ENCODE measurements around the gene MAPK8IP2.
"Not testable (repeated sequence)": the region's sequence is repeated elsewhere in the genome, so short reads cannot be mapped to it uniquely, and the experiment has no call there.

Gene MAPK8IP2

DNA sequence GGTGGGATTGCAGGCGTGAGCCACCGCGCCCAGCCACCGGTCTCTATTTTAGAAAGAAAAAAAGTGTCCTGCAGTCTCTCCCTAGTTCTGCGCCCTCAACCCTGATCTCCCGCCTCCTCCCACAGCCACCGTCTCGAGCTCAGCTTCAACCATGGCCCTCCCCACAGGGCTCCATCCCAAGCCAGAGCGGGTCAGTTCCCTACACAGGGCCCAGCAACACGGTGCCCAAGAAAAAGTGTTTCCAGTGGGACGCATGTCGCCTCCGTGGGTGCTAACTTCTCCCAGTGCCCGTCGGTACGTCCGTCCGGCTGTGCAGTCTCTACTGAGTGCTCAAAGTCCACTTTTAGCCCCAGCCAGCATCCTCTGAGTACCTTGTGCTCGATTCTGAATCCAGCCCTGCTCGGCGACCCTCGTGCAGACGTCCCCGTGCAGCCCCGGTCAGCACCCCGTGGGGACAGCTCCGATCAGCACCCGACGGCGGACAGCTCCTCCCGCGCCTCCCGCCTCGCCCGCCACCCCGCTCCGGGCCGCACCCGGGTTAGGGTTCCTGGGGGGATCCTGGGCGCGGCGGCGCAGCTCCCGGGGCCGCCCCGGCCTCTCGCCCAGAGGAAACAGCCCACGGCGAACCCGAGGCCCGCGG is 657 bp upstream of the MAPK8IP2 start:
- DNase-seq (ENCODE audit: low spot score), result peak; percentile 56

DNA sequence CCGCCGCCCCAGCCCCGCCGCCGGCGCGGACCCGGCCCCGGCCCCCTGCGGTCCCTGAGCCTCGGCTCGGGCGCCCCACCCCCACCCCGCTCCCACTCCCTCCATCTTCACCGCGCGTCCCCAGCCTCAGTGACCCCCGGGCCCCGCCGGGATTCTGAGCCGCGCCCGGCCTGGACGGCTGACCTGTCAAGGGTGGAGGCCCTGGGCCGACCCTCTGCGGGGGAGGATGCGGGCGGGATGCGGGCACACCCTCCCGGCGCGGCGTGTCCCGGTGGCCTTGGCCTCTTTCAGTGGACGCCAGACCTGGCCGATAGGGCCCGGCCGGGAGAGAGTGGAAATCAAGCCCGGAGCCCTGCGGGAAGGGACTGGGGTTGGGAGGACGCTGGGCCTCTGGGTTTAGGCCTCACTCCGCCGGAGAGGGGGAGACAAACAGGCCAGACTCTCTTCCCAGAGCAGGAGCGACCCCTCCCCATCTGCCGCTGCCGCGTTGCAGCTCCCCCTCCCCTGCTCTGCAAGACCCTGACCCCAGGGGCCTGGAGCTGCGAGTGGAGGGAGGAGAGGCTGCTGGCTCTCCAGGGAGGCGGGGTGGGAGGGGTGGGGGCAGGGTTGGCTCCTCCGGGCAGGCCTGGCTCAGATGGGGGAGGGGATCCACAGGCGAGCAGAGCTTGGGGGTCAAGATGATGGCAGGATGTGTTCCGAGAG is 525 bp downstream of the MAPK8IP2 start:
- DNase-seq (ENCODE audit: low spot score), result no peak

DNA sequence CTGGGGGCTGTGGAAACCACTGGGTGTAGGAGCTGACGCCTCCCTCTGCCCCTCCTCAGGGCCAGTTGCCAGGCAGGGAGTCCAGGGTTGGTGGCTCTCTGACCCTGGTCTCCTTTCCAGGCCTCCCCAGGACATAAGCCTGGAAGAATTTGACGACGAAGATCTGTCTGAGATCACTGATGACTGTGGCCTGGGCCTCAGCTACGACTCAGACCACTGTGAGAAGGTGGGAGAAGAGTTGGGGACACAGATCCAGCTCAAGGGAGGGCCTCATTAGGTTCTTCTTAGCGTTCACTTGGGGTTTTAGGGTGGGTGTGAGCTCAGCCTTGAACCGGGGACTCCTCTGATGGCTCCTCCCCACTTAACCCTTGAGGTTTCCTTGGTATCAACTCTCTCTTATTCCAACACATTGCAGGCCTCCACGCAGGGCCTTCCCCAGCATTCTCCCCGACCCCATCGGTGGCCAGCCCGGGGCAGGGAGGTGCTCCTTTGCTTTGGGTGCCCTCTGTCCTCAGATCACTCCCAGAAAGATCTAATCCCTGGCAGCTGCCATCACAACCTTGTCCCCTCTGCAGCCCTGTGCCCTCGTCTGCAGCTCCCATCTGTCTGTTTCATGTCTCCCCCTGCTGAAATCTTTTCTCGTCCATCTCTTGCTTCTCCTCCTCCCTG is 1.2 kb downstream of the MAPK8IP2 start:
- DNase-seq (ENCODE audit: low spot score), result no peak

DNA sequence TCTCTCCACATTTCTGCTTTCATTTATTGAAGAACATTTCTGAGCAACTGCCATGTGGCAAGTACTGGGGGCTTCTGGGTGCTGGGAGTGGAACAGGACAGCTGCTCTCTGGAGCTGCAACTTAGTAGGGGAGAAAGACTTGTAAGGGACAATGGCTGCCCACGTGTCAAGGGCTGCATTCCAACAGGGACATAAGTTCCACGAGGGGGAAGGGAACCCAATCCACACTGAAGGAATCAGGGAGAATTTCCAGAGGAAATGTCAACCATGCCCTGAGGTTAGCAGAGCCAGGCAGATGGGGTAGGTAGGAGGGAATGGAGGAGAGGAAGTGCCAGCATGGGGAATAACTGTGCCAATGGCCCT is 1.7 kb downstream of the MAPK8IP2 start:
- DNase-seq (ENCODE audit: low spot score), result no peak

DNA sequence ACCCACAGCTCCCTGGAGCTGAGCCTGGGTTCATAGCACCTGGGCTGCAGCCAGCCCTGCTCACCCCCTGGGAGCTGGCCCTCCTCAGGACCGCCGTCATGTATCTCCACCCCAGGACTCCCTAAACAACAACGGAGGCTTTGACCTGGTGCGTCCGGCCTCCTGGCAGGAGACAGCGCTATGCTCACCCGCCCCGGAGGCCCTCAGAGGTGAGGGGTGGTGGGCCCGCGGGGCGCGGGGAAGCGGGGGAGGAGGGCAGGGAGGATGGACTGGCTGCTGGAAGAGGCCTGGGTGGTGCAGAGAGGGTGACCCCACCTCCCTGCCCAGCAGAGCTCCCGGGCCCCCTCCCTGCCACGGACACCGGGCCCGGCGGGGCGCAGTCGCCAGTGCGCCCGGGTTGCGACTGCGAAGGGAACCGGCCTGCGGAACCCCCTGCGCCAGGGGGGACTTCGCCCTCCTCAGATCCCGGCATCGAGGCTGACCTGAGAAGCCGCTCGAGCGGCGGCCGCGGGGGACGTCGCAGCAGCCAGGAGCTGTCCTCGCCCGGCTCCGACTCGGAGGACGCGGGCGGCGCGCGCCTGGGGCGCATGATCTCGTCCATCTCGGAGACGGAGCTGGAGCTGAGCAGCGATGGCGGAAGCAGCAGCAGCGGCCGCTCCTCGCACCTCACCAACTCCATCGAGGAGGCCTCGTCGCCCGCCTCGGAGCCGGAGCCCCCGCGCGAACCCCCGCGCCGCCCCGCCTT is 3.1 kb downstream of the MAPK8IP2 start:
- no peak for DNase-seq (ENCODE audit: low spot score)

DNA sequence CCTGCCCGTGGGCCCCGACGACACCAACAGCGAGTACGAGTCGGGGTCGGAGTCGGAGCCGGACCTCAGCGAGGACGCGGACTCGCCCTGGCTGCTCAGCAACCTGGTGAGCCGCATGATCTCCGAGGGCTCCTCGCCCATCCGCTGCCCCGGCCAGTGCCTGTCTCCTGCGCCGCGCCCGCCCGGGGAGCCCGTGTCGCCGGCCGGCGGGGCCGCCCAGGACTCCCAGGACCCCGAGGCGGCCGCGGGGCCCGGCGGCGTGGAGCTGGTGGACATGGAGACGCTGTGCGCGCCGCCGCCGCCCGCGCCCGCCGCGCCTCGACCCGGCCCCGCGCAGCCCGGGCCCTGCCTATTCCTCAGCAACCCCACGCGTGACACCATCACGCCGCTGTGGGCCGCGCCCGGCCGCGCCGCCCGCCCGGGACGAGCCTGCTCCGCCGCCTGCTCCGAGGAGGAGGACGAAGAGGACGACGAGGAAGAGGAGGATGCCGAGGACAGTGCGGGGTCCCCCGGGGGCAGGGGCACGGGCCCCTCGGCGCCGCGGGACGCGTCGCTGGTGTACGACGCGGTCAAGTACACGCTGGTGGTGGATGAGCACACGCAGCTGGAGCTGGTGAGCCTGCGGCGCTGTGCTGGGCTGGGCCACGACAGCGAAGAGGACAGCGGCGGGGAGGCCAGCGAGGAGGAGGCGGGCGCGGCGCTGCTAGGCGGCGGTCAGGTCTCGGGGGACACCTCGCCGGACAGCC is 3.8 kb downstream of the MAPK8IP2 start:
- no peak for DNase-seq (ENCODE audit: low spot score)

DNA sequence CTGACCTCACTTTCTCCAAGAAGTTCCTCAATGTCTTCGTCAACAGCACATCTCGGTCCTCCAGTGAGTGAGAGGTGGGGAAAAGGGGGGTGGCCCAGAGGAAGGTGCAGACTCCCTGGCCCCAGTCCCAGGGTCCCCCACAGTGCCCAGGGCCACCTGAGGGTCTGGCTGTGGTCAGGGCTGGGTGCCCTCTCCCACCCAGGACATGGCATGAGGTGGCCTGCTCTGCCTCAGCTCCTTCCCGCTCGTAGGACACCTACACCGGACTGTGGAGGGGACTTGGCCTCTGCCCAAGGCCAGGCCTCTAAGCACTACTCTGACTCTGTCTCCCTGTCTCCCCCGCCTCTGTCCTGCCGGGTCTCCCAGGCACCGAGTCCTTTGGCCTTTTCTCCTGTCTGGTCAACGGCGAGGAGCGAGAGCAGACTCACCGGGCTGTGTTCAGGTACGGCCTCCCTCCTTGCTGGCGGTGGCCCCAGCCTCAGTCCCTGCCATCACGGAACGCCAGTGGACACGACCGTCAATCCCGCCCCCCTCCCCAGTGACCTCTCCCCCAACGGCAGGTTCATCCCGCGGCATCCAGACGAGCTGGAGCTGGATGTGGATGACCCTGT is 4.5 kb downstream of the MAPK8IP2 start:
- no peak for DNase-seq (ENCODE audit: low spot score)

DNA sequence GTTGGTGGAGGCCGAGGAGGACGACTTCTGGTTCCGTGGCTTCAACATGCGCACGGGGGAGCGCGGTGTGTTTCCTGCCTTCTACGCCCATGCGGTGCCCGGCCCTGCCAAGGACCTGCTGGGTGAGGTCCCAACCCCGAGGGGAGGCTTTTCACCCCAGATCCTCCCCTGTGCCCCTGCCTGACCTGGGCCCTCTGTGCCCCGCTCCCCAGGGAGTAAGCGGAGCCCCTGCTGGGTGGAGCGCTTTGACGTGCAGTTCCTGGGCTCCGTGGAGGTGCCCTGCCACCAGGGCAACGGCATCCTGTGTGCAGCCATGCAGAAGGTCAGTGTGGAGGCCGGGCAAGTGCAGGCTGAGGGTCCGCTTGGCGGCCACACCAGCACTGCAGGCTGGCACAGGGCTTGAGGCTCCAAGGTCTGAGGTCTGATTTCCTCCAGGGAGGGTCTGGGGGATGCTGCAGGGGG is 5.1 kb downstream of the MAPK8IP2 start:
- no peak for DNase-seq (ENCODE audit: low spot score)

DNA sequence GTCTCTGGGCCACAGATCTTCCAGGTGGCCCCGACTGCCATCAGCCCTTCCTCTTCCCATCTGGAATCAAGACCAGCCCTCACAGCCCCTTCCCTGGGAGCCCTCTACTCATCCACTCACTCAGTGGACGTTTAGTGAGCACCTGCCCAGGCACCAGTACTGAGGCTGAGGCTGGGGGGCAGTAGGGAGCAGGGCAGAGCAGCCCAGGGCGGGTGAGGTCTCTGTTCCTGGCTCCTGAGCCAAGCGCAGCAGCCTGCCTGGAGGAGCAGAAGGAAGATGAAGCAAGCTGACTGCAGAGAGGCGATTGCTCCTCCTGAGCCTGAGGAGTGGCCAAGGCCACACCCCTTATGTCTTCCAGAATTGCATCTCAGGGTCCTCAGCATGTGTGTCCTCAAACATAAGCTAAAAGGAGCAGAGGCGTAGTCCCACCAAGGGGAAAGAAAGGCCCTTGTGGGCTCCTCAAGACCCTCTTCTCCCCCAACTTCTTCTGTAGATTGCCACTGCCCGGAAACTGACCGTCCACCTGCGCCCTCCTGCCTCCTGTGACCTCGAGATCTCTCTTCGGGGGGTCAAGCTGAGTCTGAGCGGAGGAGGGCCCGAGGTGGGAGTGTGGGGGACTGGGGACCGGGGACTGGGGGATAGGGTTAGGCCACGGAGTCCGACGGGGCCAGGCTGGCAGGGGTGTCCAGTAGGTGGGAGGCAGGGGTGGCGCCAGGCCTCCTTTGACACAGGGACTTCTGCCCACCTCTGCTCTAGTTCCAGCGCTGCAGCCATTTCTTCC is 5.8 kb downstream of the MAPK8IP2 start:
- no peak for DNase-seq (ENCODE audit: low spot score)

DNA sequence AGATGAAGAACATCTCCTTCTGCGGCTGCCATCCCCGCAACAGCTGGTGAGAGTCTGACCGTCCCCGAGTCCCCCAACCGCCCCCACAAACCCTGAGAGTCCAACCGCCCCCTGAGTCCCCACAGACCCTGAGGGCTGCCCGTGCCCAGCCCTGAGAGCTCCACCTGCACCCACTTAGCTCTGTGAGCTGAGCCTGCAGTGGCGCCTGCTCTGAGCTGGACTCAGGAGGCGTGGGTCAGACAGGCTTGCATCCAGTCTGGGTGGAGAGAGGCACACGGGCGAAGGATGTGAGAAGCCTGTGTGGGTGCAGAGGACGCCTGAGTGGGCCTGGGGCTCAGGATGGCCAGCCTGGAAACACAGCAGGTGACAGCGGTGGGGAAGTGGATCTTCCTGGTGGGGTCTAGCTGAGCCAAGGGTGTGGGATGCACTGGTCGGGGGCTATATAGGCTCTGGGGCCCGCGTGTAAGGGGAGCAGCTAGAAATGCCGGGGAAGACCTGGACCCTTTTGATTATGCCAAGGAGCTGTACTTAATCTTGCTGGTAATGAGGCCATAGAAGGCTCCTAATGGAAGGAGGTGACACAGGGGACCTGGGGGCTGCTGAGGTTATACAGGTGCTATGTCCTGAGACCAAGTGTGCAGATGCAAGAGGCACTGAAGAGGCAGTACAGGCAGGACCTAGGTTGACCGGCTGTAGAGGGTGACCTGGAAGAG is 6.5 kb downstream of the MAPK8IP2 start:
- no peak for DNase-seq (ENCODE audit: low spot score)

DNA sequence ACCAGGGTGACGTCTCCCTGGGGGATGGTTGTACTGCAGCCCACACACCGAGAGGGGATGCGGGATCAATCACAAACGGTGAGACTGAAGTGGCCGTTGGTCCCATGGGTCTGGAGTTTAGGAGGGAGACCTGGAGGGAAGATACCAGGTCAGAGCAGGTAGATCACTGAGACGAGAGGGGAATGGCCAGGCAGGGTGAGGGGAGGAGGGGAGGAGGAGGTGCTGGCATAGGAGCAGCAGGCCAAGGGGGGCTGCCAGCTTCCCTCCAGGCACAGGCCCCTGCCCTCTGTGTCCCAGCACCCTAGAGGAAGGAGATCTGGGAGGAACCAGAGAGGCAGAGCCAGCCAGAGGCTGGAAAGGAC is 7.0 kb downstream of the MAPK8IP2 start:
- no peak for DNase-seq (ENCODE audit: low spot score)

DNA sequence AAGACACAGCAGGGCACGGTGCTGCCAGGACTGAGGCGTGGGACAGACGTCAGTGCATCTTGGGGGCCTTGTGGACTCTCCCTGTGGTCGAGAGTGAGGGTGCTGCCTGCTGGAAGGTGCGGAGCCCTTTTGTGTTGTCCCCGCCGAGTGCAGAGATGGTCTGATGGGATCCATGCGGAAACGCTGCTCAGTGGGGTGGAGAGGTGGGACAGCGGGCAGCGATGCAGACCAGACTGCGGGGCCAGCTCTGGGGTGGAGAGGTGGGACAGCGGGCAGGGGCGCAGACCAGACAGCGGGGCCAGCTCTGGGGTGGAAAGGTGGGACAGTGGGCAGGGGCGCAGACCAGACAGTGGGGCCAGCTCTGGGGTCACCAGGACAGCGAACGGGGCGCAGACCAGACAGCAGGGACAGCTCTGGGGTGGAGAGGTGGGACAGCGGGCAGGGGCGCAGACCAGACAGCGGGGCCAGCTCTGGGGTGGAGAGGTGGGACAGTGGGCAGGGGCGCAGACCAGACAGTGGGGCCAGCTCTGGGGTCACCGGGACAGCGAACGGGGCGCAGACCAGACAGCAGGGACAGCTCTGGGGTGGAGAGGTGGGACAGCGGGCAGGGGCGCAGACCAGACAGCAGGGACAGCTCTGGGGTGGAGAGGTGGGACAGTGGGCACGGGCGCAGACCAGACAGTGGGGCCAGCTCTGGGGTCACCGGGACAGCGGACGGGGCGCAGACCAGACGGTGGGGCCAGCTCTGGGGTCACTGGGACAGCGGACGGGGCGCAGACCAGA is 7.7 kb downstream of the MAPK8IP2 start:
- not testable (repeated sequence) for DNase-seq (ENCODE audit: low spot score)

DNA sequence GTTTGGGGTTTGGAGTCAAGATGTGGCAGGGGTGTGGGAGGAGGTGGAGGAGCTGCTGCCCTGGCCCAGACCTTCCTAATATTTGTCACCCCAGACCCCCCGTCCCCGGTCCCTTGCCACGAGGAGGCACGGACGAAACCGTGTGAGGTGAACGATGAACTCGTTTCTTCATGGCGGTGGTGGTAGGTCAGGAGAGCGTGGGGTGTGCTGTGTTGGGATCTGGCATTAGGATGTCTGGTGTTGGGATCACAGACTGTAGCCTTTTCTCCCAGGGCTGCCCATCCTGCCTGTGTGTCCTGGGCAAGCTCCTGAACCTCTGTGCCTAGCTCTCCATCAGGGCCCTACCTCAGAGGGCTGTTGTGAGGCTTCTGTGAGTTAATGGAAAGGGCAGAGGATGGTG is 8.4 kb downstream of the MAPK8IP2 start:
- DNase-seq (ENCODE audit: low spot score), result no peak

DNA sequence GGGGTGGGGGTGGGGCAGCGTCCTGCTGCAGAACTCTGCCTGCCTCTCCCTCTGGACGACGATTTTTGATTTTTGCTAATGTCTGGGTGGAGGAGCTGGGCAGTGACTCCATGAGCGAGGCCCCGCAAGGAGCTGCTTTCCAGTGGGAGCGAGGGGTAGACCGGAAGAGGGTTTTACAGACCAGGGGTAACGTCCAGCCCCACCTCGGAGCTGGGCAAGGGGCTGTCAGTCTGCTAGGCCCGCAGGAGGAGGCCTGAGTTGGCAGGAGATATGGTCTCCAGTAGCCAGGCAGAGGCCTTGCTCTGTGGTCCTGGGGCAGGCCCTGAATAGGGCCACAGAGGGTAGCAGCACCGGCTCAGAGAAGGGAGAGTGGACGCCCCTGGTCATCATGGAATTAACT is 9.0 kb downstream of the MAPK8IP2 start:
- DNase-seq (ENCODE audit: low spot score), result no peak

DNA sequence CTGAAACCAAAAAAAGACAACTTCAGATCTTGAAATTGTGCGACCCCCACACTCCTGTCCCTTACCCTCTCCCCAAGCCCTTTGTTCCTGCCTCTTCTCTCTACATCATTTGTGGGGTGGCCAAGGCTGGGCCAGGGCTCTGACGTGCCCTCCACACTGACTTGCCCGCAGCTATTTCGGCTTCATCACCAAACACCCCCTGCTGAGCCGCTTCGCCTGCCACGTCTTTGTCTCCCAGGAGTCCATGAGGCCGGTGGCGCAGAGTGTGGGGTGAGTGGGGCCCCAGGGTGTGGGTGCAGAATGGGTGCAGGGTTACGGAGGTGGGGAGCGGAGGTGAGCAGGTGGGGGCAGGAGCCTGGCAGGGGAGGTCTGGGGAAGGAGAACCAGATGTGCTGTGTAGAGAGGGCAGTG is 9.5 kb downstream of the MAPK8IP2 start:
- no peak for DNase-seq (ENCODE audit: low spot score)

DNA sequence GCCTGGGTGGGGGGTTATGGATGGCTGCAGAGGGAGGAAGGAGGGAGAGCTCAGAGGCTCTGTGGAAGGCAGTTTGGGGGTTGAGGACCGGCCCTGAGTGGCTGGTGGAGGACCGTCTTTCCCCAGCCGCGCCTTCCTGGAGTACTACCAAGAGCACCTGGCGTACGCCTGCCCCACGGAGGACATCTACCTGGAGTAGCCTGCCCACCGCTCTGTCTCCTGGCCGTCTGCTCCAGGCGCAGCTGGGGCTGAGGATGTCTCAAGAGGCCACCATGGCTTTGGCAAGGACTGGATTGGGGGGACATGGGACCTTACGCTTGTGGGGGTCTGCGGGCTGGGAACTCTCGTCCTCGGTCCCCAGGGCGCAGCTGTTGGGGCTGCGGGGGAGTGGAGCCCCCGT is 10.0 kb downstream of the MAPK8IP2 start:
- DNase-seq (ENCODE audit: low spot score), result no peak

DNA sequence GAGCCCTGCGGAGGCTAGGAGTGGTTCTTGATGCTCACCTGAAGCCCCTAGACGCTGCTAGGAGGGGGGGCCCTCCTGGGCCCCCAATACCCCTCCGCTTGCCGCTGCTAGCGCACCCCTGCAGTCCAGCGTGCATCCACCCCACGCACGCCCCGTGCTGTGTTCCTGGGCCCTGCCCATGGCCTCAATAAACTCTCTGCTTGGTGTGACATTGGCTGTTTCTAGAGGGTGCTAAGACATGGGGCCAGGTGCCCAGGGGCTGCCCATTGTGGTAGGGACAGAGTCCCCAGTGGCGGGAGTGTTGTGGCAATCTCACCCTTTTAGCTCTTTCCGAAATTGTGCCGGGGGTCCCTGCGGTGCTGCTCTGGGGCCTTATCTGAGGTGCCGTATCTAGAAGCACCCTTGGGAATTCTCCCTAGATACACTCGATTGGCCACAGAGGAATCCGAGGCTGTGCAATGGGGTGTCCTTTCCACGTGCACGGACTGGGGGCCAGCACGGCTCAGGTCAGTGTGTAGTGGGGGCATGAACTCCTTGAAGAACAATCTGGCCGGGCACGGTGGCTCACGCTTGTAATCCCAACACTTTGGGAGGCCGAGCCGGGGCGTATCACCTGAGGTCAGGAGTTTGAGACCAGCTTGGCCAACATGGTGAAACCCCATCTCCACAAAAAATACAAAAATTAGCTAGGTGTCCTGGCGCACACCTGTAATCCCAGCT is 10.9 kb downstream of the MAPK8IP2 start:
- no peak for DNase-seq (ENCODE audit: low spot score)

DNA sequence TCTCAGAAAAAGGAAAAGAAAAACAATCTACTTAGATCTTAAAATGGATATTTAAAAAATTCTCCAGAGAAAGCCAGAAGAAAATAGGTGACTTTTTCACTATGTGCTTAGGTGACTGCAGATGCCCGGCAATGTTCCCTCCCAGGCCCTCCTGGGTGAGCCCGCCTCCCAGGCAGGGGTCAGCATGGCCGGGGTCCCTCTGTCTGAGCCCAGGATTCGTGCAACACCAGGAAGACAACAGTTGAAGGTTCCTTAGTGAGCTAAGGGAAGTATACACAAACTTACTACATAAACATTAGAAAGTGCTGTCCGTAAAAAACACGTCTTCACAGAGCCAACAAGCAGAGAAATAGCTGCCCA is 11.6 kb downstream of the MAPK8IP2 start:
- no peak for DNase-seq (ENCODE audit: low spot score)
